A673 (cell line): ENCODE measurements around the gene NCAPD2.

ENCODE experiments used
- CTCF ChIP-seq: fragments of 300-800, 200-600 bp; sonication (generic); conservative IDR thresholded peaks from 2 replicates; pipeline ENCODE4 v1.5.1; 2017; ENCODE audit warnings: low read depth, mild to moderate bottlenecking, antibody characterized with exemption, low read length, moderate library complexity, mixed read lengths
- EZH2 ChIP-seq: fragments of 200-600 bp; sonication (generic); IDR thresholded peaks from 2 replicates; pipeline ENCODE4 v1.6.1; 2017; ENCODE audit warnings: borderline replicate concordance, low read depth, mild to moderate bottlenecking, mixed read lengths, antibody characterized with exemption, low read length; ENCODE audit not compliant: poor library complexity, severe bottlenecking

DNA sequence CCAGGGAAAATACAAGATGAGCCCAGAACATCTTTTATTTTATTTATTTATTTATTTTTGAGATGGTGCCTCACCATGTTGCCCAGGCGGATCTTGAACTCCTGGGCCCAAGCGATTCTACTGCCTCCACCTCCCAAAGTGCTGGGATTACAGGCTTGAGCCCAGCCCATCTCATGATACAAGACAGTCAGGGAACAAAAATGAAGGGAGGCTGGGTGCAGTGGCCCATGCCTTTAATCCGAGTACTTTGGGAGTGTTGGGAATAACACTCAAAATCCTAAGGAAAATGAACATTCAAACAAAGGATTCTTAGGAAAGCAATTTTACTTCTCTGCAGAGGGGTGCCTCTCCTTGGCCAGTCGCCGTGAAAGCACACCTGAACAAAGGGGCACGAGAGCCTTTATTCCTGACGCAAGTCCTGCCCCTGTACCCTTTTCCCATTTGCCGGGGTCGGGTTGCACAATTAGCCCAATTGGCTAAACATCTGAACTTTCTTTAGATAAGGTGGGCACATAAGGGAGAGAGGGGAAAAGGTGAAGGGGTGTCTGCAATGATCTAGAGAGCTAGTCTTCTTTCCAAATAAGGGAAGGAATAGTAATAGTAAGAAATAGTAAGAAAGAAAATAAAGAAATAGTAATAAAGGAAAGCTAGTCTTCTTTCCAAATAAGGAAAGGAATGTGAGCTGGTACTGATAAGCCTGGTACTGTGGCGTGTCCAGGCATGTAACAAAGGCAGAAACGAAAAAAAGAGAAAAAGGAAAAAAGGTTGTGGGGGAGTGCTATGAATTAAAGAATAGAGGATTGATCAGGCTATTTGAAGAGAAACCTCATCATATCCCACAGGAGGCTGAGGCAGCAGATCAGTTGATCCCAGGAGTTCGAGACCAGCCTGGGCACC lies 13.4 kb downstream of the NCAPD2 start:
- TF ChIP-seq CTCF, result no peak
- TF ChIP-seq EZH2, result no peak
